Activated naive CD8-positive, alpha-beta T cell treated with anti-CD3 and anti-CD28 coated beads, Interleukin-2, amount 50 U/mL, for 16 hours (primary cell): ENCODE results near the gene MASP1.

ENCODE experiments used
- DNase-seq: peaks from one replicate; pipeline ENCODE4 v3.0.0-alpha.2; 2020; ENCODE audit warnings: low read depth, low spot score

Gene MASP1

DNA sequence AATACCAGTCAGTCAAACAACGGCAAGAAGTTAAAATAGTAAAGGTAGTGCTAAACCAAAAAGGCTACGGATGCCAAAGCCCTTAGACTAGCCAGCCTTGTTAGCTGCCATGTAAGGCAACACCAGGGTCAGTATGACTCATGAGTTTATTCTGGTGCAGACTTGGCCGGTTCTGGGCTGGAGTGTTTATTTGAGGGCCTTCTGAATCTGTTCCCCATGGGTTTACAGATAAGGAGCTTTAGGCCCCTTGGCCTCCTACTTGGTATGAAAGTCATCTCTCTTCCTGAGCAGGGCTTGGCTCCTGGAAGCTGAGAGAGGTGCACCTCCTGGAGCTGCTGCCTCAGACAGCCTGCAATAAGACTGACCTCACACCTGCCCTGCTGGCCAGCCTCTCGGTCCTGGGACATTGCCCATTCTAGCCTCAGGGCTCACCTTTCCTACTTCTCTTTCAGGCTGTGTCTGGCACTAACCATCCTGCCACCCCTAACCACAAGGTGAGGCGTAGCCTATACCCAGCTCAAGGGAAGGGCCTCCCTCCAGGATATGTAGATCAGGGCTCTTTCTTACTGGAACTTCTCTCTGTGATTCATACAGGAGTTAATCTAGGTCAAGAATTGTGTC is 104.6 kb downstream of the MASP1 start:
- DNase-seq, result no peak

DNA sequence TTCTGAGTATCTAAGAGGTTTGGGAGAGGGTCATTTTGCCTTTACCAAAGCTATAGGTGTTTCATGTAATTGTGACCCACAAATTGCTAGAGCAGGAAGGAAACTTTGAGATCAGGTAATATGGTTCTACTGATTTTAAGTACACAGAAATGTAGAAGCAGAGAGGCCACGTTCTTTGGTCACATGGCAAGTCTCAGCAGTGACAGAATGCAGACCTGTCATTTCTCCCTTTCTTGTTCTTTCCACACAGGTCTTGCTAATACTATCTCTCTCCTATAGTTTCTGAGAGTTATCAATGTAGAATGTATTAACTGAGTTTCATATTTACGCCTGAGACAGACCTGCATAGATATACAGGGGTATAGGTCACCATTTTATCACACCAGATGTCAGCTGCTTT is 105.2 kb downstream of the MASP1 start:
- no peak for DNase-seq

DNA sequence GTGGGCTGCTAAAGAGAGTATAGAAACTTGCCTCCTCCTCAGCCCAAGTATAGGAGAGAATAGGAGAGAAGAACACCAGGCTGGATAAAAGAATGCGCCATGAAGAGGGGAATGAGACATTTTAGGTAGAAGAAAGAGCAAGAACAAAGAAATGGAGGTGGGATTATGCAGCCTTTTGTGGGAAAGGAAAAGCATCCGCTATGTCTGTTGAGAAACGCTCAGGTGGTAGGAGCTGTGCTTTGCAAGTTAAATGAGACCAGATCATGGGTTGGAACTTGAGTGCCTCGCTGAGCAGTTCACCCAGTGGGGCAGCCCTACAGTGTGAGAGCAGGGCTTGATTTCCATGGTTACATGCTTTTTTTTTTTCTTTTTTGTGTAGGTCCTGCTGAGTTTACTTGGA is 105.8 kb downstream of the MASP1 start:
- DNase-seq, result no peak
